ENCODE measurements around the gene RTN1.

DNA sequence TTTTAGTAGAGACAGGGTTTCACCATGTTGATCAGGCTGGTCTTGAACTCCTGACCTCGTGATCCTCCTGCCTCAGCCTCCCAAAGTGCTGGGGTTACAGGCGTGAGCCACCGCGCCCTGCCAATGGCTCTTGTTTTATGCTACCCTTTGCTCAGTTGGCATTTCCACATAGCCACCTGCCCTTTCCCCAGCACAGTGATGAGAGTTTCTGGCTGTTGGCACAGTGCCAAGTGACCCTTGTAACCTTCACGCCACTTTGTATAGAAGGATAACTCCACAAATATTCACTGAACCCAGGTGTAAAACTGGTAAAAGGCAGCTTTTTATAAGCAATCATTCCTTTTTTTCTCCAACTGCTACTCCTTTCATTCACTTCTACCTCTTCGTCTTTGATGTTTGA lies 275.5 kb downstream of the RTN1 start:
- TF ChIP-seq POLR2A (IDR thresholded peaks at IDR 0.05; ENCODE audit: low read depth, low read length) (no peak), GABPA (IDR thresholded peaks at IDR 0.05; ENCODE audit: low read depth) (no peak), NR2C2 (IDR thresholded peaks at IDR 0.05; ENCODE audit: borderline replicate concordance, control insufficient read depth, insufficient read length, low read depth) (no peak), RFX5 (IDR thresholded peaks at IDR 0.05; ENCODE audit: low read depth, low read length) (no peak), STAT3 (IDR thresholded peaks at IDR 0.05; ENCODE audit: low read depth, low read length) (no peak)
- TF ChIP-seq, protein P1, sequence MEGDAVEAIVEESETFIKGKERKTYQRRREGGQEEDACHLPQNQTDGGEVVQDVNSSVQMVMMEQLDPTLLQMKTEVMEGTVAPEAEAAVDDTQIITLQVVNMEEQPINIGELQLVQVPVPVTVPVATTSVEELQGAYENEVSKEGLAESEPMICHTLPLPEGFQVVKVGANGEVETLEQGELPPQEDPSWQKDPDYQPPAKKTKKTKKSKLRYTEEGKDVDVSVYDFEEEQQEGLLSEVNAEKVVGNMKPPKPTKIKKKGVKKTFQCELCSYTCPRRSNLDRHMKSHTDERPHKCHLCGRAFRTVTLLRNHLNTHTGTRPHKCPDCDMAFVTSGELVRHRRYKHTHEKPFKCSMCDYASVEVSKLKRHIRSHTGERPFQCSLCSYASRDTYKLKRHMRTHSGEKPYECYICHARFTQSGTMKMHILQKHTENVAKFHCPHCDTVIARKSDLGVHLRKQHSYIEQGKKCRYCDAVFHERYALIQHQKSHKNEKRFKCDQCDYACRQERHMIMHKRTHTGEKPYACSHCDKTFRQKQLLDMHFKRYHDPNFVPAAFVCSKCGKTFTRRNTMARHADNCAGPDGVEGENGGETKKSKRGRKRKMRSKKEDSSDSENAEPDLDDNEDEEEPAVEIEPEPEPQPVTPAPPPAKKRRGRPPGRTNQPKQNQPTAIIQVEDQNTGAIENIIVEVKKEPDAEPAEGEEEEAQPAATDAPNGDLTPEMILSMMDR (IDR thresholded peaks at IDR 0.05 in 2 of 3, conservative IDR thresholded peaks at IDR 0.05 in 1 of 3; ENCODE audit: control insufficient read depth in 2 of 3, extremely low read depth in 1 of 3, insufficient read depth in 1 of 3, low read depth in 3 of 3, low read length in 3 of 3): no peak
- TF ChIP-seq, protein P2, sequence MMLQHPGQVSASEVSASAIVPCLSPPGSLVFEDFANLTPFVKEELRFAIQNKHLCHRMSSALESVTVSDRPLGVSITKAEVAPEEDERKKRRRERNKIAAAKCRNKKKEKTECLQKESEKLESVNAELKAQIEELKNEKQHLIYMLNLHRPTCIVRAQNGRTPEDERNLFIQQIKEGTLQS (IDR thresholded peaks at IDR 0.05; ENCODE audit: borderline replicate concordance, extremely low read depth, low read depth, low read length): no peak
- TF ChIP-seq, protein P3, sequence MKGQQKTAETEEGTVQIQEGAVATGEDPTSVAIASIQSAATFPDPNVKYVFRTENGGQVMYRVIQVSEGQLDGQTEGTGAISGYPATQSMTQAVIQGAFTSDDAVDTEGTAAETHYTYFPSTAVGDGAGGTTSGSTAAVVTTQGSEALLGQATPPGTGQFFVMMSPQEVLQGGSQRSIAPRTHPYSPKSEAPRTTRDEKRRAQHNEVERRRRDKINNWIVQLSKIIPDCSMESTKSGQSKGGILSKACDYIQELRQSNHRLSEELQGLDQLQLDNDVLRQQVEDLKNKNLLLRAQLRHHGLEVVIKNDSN (IDR thresholded peaks at IDR 0.05; ENCODE audit: borderline replicate concordance, extremely low read length, insufficient read depth, low read depth, low read length): no peak
